ENCODE data around the gene RBKS.
"Not testable (repeated sequence)": the region's sequence is repeated elsewhere in the genome, so short reads cannot be mapped to it uniquely, and the experiment has no call there.

Gene RBKS

DNA sequence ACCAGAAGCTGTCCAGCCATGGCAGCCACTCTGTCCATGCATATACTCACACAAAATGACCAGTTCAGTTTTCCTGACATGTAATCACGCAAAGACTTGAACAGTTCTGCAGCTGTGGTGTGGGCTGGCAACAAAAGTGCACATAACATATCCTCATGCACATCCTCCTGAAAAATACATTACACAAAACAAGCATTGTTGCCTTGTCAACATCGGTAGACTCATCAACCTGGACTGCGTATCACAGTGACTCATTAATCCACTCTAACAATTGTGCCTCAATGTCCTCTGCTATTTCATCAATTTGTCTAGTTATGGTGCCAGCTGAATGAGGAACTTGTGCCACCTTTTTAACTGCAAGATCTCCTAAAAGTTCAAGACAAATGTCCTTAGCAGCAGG lies 19.5 kb downstream of the RBKS start:
- DNase-seq = no peak

DNA sequence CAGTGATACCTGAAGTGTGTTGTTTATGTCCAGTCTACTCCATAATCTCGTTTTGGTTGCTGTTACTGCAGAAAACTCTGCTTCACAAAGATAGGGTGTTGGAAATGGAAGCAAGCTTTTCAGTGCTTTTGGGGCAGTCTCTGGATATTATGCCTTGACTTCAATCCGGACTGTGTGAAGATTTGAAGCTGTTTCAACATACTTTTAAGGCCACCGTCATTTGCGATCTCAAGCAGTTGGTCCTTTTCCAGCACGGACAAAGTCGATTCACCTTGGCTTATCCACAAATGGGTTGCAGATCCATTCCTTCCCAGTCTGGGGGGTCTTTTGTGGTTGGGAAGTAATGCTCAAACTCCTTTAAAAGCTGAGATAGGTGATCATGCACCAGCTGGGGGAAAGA lies 20.4 kb downstream of the RBKS start:
- no peak for DNase-seq

DNA sequence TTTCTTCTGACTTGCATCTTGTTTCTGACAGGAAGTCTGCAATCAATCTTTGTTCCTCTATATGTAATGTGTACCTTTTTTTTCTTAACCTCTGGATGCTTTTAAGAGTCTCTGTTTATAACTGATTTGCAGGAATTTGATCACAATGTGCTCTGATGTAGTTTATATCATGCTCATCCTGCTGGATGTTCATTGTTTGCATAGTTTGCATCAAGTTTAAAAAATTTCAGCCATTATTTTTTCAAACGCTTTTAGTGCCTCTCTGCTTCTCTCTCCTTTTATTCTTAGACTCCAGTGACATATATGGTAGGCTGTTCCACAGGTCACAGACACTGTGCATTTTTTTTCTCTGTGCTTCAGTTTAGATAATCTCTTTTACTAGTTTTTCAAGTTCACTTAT lies 23.9 kb downstream of the RBKS start:
- no peak for DNase-seq

DNA sequence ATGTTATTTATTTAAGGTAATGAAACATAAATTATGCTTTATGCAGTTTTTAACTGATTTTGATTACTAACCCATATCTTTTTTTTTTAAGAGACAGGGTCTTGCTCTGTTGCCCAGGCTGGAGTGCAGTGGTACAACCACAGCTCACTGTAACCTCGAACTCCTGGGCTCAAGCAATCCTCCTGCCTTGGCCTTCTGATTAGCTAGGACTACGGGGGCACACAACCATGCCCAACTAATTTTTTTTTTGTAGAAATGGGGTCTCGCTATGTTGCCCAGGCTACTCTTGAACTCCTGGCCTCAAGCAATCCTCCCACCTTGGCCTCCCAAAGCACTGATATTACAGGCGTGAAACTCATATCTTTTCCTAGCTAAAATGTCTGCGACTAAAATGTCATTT lies 26.2 kb downstream of the RBKS start:
- not testable (repeated sequence) for DNase-seq

DNA sequence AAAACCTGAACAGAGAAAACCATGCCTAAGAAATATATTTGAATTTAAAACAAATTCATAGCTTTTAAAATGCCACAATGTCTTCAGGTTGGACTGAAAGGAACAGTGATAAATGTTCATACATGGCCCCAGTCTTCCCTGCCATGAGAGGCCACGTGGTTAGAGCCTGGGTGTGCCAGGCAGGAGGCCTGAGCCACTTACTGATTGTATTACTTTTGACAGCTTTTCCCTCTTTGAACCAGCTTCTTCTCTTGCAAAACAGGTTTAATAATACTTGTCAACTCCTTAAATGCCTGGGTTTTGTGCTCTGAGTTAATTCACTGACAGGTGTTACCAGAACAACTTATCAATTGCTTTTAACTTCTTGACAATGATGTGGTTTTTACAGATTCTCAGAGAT lies 27.0 kb downstream of the RBKS start:
- no peak for DNase-seq

DNA sequence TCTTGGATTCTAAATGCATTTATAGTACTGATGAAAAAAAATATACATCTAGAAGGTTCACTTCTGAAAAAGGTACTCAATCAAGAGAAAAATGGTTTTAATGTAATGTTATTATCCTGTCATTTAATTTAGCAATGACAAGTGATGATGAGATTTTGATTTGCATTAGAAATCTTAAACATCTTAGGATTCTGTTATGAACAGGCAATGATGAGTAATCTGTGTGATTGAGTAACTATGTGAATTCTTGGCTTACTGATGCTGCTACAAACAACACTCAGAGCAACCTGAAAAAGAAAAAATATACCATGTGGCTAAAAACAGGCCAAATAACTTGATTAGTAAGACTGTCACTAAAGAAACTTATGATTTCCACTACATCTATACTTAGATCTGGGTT lies 30.1 kb downstream of the RBKS start:
- no peak for DNase-seq

DNA sequence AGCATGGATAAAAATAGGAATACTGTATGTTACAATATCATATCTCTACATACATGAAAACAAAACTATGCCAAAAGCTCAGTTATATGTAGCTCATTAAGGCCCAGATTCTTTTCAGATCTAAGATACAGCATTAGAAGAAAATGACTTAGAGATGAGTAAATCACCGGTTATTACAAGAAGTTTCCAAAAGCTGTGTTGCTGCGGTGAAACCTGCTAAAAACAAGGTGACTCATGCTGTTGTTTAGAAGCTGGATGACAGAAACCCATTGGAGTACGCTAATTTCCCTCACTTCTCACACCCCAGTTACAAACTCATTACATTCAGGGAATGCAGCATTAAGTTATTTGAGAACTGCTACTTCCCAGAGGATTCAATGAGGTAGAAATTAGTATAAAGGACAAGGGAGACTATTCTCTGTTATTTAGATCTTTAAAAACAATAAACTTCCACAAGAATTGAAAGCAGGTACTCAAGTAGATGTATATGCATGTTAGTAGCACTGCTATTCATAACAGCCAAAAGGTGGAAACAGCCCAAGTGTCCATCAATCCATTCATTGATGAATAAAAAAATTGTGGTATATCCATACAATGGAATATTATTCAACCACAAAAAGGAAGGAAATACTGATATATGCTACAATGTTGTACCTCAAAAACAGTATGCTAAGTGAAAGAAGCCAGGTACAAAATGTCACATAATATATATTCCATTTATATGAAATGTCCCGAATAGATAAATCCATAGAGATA lies 32.6 kb downstream of the RBKS start:
- DNase-seq = no peak

DNA sequence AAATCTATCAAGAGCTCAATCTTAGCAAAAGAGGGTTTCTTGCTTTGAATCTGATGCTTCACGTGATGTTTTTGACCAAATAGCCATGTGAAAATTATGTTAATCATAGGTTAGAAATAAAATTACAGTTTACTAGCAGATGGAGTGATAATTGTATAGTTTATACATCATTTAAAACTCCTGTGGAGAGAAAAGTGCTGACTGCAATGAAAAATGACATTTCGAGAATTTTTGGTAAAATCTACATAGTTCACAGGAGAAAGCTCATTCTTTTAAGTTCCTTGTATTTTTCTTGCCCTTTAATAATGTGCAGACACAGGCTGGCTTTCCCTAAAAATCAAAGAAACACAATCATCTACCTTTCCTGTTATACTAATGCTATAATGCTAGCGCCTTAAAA lies 33.2 kb downstream of the RBKS start:
- no peak for DNase-seq

DNA sequence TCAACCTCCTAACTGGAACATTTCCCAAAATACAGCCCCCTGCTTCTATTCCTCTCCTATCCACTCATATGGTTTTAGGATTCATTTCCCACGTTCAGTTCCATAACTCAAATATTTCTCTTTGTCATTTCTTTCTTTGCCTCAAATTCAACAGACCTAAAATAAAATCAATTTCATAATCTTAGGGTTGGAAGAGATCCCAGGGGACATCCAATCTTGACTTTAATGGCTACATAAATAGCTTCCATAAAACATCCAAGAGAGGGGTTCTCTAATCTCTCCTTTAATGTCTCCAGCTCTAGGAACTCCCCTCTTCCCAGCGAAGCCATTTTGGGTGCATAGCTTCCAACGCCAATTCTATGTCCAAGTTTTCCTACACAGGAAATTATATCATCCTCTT lies 33.8 kb downstream of the RBKS start:
- DNase-seq = no peak

DNA sequence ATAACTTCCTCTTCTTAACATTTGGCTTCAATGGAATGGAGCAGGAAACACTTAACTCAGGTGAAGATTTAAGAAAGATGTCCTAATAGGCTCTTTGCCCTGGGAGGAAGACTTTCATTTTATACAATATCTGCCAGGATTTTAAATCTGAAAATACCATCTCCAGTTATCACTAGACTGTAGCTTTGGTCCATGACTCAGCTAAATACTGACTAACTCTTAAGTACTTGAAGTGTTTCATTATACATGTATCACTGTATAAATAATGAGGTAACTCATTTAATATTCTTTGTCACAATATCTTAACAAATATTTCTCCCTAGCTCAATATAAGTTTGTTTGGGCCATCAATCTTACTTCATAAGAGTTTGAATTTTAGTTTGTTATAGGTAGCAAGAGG lies 34.7 kb downstream of the RBKS start:
- no peak for DNase-seq

DNA sequence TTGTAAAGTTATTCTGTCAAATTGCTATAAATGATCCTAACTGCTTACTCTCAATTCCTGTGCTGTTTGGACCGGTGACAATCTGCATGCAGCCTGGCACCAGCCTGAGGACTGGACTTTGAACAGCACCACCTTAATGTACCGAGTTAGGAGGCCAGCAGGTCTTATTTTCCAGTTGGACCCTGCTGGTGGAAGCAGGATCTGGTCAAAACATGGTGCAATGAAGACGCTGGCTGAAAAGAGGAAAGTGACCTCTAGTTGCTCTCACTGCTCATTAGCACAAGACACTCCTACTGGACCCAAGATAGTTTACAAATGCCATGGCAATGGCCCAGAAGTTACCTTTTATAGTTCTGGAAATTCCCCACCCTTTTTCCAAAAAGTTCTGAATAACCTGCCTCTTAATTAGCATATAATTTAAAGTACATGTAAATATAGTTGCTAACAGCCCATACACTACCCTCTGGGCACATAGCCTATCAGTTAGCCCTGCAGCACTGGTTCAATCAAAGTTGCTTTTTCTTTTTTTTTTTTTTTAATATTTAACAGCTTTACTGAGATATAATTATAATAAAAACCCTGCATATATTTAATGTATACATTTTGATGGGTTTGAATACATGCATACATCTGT lies 35.8 kb downstream of the RBKS start:
- DNase-seq = no peak

DNA sequence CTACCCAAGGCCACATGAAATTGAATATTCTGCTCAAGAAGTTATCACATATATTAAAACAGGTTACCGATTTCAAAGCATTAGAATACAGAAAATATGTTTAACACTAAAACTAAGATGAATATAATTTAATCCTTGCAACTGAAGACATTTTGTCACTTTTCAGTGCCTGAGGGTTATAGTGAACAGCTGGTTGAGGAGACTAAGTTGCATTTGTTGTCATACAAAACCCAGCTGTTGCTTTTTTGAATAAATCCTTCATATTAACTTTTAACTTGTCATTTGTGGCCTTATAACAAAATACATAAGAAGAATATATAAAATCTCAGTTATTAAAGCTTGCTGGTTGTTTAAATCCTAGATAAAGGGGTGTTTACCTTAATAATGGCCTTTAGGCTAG lies 37.5 kb downstream of the RBKS start:
- DNase-seq = no peak

DNA sequence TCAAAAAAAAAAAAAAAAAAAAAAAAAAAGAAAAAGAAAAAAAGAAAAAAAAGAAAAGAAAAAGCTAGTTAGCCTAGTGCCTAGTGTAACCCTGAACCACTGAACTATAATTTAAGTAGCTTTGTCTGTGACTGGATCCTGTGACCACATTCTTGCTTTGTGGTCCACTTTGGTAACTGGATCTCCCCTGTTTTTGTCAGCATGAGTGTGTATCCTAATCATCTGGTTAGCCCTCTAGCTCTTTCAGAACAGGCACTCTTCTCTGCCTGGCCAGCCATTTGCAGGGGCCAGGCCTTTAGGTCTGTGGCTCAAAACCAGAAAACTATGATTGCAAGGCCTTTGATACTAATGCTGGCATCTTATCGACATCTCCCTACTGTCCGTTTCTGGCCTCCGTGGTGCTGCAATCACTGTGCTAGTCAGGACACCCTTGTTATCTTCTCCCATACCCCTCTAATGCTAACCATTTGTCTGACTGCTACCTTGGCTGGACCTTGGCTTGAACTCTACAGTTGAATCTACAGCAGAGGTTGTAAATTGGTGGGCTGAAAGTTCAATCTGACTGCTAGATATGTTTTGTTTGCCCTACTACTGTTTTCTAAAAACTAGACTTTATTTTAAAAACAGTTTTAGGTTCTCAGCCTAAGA lies 40.5 kb downstream of the RBKS start:
- DNase-seq = no peak

DNA sequence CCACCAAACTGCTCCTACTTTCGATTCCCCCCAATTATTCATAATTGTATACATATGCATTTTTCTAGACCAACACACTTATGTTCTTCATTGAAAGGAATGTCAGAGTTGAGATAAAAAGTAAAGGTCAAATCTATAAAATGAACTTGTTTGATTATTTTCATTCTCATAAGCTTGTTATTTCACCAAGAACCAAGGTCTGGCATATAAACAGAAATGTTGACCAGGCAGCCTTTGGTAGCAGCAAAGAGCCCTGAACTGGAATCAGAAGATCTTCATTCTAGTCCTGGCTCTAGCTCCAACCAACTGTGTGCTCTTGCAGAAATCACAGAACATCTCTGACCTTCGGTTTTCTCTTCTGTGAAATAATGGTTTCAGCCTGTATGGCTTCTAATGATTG lies 42.9 kb downstream of the RBKS start:
- no peak for DNase-seq

DNA sequence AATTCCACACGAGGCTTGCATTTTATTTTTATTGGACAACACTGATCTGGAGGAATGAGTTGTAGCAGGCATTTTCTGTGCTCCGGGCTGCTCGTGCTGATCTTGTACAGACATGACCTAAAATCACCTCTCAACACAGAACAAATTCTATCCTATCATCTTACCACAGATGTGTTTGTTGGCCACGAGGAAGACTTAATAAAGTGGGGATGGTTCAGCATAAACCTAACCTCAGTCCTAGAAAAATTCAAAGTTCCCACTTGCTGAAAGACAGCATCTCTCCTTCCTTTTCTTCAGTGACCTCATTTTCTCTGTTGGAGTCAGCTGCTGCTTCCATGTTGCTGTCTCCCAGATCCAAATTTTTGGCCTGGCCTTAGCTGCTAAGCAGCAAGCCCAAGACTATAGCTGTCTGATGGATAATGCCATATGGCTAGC lies 45.3 kb downstream of the RBKS start:
- DNase-seq = no peak

DNA sequence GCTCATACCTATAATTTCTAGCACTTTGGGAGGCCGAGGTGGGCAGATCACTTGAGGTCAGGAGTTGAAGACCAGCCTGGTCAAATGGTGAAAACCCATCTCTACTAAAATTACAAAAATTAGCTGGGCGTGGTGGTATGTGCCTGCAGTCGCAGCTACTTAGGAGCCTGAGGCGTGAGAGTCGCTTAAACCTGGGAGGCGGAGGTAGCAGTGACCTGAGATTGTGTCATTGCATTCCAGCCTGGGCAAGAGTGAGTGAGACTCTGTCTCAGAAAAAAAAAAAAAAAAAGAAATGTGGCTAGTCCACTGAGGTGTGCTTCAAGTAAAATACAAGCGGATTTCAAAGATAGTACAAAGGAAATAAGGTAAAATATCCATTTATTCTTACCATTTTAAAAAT lies 46.2 kb downstream of the RBKS start:
- no peak for DNase-seq

DNA sequence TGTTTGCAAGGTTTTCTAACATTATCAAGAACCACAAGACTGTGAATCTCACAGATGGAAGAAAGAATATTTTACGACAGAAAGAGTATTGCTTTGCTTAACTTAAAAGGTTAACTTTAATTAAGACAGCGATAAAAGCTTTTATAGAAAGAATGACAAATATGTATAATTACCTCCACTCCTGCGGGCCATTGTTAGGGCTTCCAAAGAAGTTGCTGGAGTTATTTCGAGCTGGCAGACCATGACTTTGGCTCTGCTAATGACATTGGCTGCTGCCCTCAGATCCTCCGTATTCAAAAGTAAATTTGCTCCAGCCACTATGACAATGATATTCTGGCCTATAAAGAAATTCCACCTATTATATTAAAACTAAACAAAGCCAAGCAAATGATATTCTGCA lies 47.3 kb downstream of the RBKS start:
- no peak for DNase-seq

DNA sequence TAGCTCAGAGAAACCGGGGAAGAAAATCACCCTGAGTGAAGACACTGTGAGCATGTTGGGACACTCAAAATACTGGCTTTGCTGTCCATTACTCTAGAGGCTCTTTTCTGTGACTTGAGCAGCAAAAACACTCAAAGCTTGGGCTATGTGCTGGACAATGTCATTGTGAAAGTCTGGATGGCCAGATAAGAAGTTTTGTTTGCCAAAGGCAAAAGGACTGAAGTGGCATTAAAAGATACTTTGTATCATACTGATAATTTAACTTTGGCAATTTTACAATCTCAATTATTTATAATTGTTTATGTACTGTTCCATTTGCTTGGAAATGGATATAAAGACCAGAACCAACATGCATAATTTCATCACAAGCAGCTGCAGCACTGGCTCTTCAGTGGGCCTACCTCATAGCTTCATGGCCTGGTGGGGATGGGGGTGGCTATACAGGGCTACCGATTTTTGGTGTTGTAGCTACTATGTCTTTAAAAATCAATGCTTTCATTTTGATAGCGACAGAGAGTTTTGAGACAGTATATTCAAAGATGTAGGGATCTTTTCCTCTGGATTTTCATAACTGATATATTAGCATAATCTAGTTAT lies 51.1 kb downstream of the RBKS start:
- DNase-seq = no peak

DNA sequence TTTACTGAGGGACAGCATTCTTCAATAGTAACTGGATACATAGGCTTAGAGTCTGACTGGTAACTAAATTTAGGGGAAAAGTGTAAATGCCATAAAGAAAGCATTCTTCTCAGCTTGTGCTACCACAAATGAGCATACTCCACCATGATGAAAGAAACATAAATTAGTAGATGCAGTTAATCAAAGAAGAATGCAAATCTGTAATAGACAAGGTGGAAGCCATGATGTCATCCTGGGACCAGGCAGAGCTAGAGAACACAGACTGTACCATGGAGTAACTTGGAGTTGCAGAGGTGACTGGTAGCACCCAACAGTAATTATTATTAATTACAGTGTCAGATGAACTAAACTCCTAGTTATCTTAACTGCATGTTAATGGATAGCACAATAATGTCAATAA lies 51.7 kb downstream of the RBKS start:
- DNase-seq = no peak

DNA sequence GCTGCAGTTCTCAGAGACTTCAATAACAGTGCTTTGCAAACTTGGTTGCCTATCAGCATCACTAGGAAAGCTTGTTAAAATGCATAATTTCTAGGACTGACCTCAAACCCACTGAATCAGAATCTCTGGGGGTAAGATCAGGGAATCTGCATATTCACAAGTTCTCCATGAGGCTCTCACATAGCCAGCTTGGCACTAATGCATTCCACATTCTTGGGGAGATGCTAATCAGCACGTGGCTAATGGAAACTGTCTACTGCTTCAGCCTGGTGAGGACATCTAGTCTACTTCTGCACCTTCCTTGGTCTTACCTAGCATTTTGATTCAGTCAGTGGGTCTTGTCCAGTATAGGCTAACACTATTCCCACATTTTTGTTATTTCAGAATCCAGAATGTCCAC lies 56.3 kb downstream of the RBKS start:
- DNase-seq = no peak

DNA sequence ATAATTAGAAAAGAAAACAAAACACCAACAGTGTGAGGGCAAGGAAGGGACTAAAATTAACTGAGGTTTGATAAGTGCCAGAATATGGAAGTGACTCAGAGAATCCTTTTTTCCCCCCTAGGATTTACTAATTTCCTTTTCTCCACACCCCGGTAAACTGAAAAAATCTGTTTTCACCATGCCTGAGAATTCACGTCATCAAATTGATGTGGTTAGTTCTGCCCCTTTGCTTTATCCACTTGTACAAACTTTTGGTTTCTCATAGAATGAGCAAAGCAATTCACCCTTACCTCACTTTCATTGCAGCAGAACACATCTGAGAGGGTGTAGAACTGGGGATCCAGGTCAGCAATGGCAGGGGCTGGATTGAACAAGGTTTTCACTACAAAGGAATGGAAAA lies 57.8 kb downstream of the RBKS start:
- no peak for DNase-seq

DNA sequence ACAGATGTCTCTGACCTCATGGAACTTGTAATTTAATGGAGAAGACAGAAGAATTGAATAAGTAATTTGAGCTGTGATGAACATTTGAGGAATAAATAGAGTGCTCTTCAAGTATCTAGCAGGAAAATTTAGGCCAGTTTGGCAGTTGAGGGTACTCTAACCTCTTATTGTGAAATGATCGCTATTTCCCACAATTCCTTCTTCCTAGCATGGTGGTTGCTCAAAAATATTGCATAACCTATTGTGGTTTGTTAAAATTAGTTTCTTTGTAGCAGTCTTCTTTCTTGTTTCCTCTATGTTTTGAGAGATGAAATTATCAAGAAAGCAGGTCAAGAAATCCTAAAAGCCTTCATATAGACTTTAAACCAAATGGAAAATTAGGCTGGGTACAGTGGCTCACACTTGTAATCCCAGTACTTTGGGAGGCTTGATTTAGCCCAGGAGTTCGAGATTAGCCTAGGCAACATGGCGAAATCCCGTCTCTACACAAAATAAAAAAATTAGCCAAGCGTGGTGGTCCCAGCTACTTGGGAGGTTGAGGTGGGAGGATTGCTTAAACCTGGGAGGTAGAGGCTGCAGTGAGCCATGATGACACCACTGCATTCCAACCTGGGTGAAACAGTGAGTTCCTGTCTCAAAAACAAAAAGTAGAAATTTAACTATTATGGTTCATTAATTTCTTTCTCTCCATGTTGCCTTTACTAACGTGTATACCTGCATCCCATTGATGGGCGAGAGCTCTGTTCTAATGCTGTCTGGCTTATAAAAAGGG lies 58.7 kb downstream of the RBKS start:
- DNase-seq = no peak

DNA sequence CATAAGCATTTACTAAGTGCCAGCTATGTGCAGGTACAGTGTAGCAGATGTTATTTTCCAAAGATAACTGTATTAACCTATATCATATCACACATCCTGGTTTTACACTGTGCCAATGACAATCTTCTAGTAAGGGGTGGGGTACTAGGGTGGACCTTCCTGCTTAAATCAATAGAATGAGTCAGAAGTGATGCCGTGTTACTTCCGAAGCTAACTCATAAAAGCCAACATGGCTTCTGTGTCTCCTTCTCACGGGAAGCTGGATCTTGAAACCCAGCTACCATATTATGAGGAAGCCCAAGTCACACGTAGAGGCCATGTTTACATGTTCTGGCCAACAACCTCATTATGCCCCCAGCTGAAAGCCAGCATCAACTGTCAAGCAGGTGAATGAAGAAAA lies 59.5 kb downstream of the RBKS start:
- DNase-seq = no peak
